GM23338 (cell line): ENCODE data around the gene C1orf50.

Experiments used
- CREB1 ChIP-seq: fragments of 250-450 bp; sonication (Bioruptor Pico); IDR thresholded peaks from 2 replicates; pipeline ENCODE4 v1.5.0; 2020; ENCODE audit warnings: low read depth, mild to moderate bottlenecking, moderate library complexity
- CTCF ChIP-seq, 2 experiments: fragments of 200-600 bp in 1 of 2; sonication (generic) in 1 of 2; conservative IDR thresholded peaks; 2 replicates each; pipeline versions ENCODE4 v1.5.1 to v1.6.1; 2016 to 2017; ENCODE audit warnings: antibody characterized with exemption in 2 of 2, low read depth in 2 of 2, mild to moderate bottlenecking in 2 of 2, moderate library complexity in 1 of 2
- ETS1 ChIP-seq: IDR thresholded peaks from 2 replicates; pipeline ENCODE4 v1.6.1; 2016; ENCODE audit warnings: antibody characterized with exemption
- EZH2 ChIP-seq: fragments of 200-600 bp; sonication (generic); IDR thresholded peaks from one replicate; pipeline ENCODE4 v1.8.0; 2017; ENCODE audit warnings: antibody characterized with exemption, mild to moderate bottlenecking, low read depth; ENCODE audit not compliant: unreplicated experiment
- EZH2phosphoT487 ChIP-seq: fragments of 200-600 bp; sonication (generic); IDR thresholded peaks from one replicate; pipeline ENCODE4 v1.8.1; 2018; ENCODE audit warnings: antibody characterized with exemption; ENCODE audit not compliant: unreplicated experiment
- JUNB ChIP-seq: IDR thresholded peaks from one replicate; pipeline ENCODE4 v1.6.1; 2016; ENCODE audit warnings: antibody characterized with exemption; ENCODE audit not compliant: unreplicated experiment
- NANOG ChIP-seq: IDR thresholded peaks from 2 replicates; pipeline ENCODE4 v1.6.1; 2016; ENCODE audit warnings: antibody characterized with exemption, borderline replicate concordance
- POLR2AphosphoS5 ChIP-seq: IDR thresholded peaks from 2 replicates; pipeline ENCODE4 v1.6.1; 2016; ENCODE audit warnings: antibody characterized with exemption, low read depth
- REST ChIP-seq: IDR thresholded peaks from one replicate; pipeline ENCODE4 v1.6.1; 2018; ENCODE audit warnings: antibody characterized with exemption; ENCODE audit not compliant: unreplicated experiment
- STAT1 ChIP-seq: IDR thresholded peaks from one replicate; pipeline ENCODE4 v1.6.1; 2016; ENCODE audit warnings: antibody characterized with exemption; ENCODE audit not compliant: unreplicated experiment
- ZNF331 ChIP-seq: fragments of 250-450 bp; sonication (Bioruptor Pico); IDR thresholded peaks from 2 replicates; pipeline ENCODE4 v1.5.0; 2020; ENCODE audit warnings: low read depth, mild to moderate bottlenecking, moderate library complexity
- ZNF462 ChIP-seq: fragments of 250-450 bp; sonication (Bioruptor Pico); IDR thresholded peaks from 2 replicates; pipeline ENCODE4 v1.5.0; 2020; ENCODE audit warnings: mild to moderate bottlenecking, moderate library complexity

GRCh38 chr1:42735477-42736105 is 31.5 kb upstream of the C1orf50 start:
- TF ChIP-seq CTCF (conservative IDR thresholded peaks at IDR 0.05; ENCODE audit: low read depth in 2 of 2) (no peak), EZH2 (no peak), EZH2phosphoT487 (no peak), POLR2AphosphoS5 (no peak), REST (no peak), JUNB (no peak), CREB1 (CRISPR knock-in tag) (no peak), ETS1 (no peak), STAT1 (no peak), ZNF462 (no peak), NANOG (no peak), ZNF331 (CRISPR knock-in tag) (no peak)
